Measurements from ENCODE around the gene PRKCD.

DNA sequence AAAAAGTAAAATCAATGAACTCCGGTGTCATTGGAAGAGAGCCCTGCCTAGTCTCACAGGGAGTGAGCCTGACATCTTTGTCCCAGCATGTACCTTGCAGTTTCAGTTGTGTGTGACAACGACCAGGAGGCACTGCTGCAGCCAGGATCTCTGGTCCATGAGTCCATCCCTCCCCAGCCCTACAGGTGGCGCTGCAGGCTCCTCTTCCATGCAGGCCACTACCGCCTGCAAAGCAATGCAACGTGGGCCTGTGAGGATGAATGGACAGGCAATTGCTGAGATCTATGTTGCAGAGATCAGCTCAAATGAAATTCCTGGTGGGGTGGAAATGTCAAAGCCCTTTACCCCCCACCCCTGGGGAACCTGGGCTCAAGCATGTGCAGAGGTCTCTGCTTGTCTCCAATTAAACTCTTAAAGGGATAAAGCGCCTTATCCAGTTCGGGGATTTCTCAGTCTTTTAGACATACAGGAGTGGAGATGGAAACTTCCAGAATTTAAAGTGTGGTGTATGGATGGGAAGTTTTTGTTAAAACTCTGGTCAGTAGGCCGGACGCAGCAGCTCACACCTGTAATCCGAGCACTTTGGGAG, 59.0 kb downstream of the PRKCD start:
- TF ChIP-seq POLR2A (IDR thresholded peaks at IDR 0.05): no peak
- TF ChIP-seq, protein P1, sequence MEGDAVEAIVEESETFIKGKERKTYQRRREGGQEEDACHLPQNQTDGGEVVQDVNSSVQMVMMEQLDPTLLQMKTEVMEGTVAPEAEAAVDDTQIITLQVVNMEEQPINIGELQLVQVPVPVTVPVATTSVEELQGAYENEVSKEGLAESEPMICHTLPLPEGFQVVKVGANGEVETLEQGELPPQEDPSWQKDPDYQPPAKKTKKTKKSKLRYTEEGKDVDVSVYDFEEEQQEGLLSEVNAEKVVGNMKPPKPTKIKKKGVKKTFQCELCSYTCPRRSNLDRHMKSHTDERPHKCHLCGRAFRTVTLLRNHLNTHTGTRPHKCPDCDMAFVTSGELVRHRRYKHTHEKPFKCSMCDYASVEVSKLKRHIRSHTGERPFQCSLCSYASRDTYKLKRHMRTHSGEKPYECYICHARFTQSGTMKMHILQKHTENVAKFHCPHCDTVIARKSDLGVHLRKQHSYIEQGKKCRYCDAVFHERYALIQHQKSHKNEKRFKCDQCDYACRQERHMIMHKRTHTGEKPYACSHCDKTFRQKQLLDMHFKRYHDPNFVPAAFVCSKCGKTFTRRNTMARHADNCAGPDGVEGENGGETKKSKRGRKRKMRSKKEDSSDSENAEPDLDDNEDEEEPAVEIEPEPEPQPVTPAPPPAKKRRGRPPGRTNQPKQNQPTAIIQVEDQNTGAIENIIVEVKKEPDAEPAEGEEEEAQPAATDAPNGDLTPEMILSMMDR (IDR thresholded peaks at IDR 0.05): peak; percentile 70 to 85 (median 74)
